CD4-positive, alpha-beta T cell (primary cell): ENCODE results near the gene ASIP. TPM values are rescaled to one million over a fixed set of nuclear protein-coding genes. Genes with fewer than 3 reads are reported as not detected.
"Not testable (repeated sequence)": the region's sequence is repeated elsewhere in the genome, so short reads cannot be mapped to it uniquely, and the experiment has no call there.

Experiments used
- ATAC-seq: fragments of 200-7000 bp; cut with Tn5 transposase; one replicate; pipeline ENCODE4 v1.10.0; 2022; ENCODE audit warnings: mild to moderate bottlenecking; ENCODE audit not compliant: poor library complexity
- CTCF ChIA-PET: fragments of 350-600 bp; sonication (Branson Sonifier 250); formaldehyde crosslinking; loops from one replicate; lab custom pipeline; 2021; ENCODE audit warnings: antibody characterized with exemption, inconsistent platforms; lab: Charles Lee
- POLR2A ChIA-PET: fragments of 350-600 bp; sonication (Branson Sonifier 250); formaldehyde crosslinking; loops from one replicate; lab custom pipeline; 2021; ENCODE audit warnings: antibody characterized with exemption, inconsistent platforms; lab: Charles Lee
- DNase-seq, 14 experiments: peaks; one replicate each; pipeline ENCODE4 v3.0.0-alpha.2; 2013 to 2020; ENCODE audit warnings: mixed read lengths in 2 of 14
- H3K27ac ChIP-seq, 2 donors: one replicate each; pipeline versions ENCODE4 v1.5.1 to v1.7.0; 2013; ENCODE audit warnings: low read length in 2 of 2, low read depth in 1 of 2, mild to moderate bottlenecking in 1 of 2
- H3K27me3 ChIP-seq, 2 experiments: 1 replicate in 1 of 2; 2 replicates in 1 of 2; pipeline versions ENCODE4 v1.6.1 to v1.7.0; 2013; ENCODE audit warnings: low read length in 2 of 2, control low read depth in 1 of 2, mild to moderate bottlenecking in 1 of 2, moderate library complexity in 1 of 2; ENCODE audit not compliant: insufficient read depth in 2 of 2, control insufficient read depth in 1 of 2
- H3K36me3 ChIP-seq: one replicate; pipeline ENCODE4 v1.6.1; 2013; ENCODE audit warnings: low read length, control low read depth; ENCODE audit not compliant: insufficient read depth
- H3K4me1 ChIP-seq: one replicate; pipeline ENCODE4 v1.6.1; 2013; ENCODE audit warnings: low read length, control low read depth; ENCODE audit not compliant: insufficient read depth
- H3K4me3 ChIP-seq: one replicate; pipeline ENCODE4 v1.5.1; 2013; ENCODE audit warnings: mild to moderate bottlenecking, low read length, moderate library complexity
- H3K9me3 ChIP-seq, 2 experiments: 1 replicate in 1 of 2; 2 replicates in 1 of 2; pipeline versions ENCODE4 v1.6.1 to v1.7.0; 2013; ENCODE audit warnings: low read length in 2 of 2, mild to moderate bottlenecking in 2 of 2, control low read depth in 1 of 2, moderate library complexity in 1 of 2; ENCODE audit not compliant: control insufficient read depth in 1 of 2, insufficient read depth in 1 of 2
- H3K27ac Mint-ChIP-seq: one replicate; pipeline ENCODE4 v1.8.0; 2020; ENCODE audit warnings: mixed read lengths
- H3K27me3 Mint-ChIP-seq: one replicate; pipeline ENCODE4 v1.8.0; 2021; ENCODE audit warnings: mixed read lengths
- H3K36me3 Mint-ChIP-seq: one replicate; pipeline ENCODE4 v1.8.0; 2021; ENCODE audit warnings: low read depth, mixed read lengths
- H3K4me1 Mint-ChIP-seq: one replicate; pipeline ENCODE4 v1.8.0; 2021; ENCODE audit warnings: low read depth, mixed read lengths
- H3K4me3 Mint-ChIP-seq: one replicate; pipeline ENCODE4 v1.8.0; 2020; ENCODE audit warnings: mild to moderate bottlenecking, mixed read lengths
- H3K9me3 Mint-ChIP-seq: one replicate; pipeline ENCODE4 v1.8.0; 2020; ENCODE audit warnings: mixed read lengths
- CTCF ChIP-seq: fragments of 200-600 bp; IDR thresholded peaks from one replicate; pipeline ENCODE4 v1.8.0; 2022; ENCODE audit warnings: antibody characterized with exemption, mild to moderate bottlenecking
- intact Hi-C, 2 experiments: fragments of 100-400 bp; cut with DNase I in 1 of 2; cut with micrococcal nuclease in 1 of 2; formaldehyde crosslinking; loops; one replicate each; pipeline versions ENCODE4 v1.15.1 to v1.9.0; 2023 to 2025; cut with DNase I, micrococcal nuclease
- total RNA-seq, 174 experiments: library from RNA in 2 of 174; stranded (reverse) in 2 of 174; gene quantifications; one replicate each; pipeline ENCODE4 v1.2.3 and lab custom pipeline; 2021 to 2026

The ASIP gene
- total RNA-seq, 2 experiments from 2014 or later = not detected

DNA sequence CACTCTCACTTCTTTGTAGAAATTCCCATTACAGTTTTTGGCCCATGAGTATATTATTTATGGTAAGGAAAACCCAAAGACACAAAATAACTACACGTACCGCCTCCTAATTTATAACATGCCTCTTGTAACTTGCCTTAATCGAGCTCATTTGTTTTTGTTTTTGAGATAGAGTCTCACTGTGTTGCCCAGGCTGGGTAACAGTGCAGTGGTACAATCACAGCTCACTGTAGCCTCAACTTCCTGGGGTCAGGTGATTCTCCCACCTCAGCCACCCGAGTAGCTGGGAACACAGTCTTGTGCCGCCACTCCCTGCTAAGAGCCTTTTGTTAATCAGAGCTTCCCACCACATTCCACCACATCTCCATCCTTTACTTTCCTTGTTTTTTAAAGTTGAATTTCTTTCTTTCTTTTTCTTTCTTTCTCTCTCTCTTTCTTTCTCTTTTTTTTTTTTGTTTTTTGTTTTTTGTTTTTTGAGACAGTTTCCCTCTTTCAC, 15.5 kb downstream of the ASIP start:
- Mint-ChIP-seq H3K9me3 (no peaks in the 10 kb centered on the region), H3K27me3 (no peaks in the 10 kb centered on the region), H3K27ac (no peak overlapping the region), H3K36me3 (no peaks in the 10 kb centered on the region), H3K4me1 (no peaks in the 10 kb centered on the region), H3K4me3 (no peak overlapping the region)
- Histone ChIP-seq H3K36me3 (no peaks in the 10 kb centered on the region), H3K4me1 (no peaks in the 10 kb centered on the region), H3K27ac (no peak overlapping the region), H3K9me3 (no peaks in the 10 kb centered on the region), H3K27me3 (no peaks in the 10 kb centered on the region), H3K4me3 (no peak overlapping the region)
- ChIA-PET CTCF (no interaction called here), POLR2A (no interaction called here)
- TF ChIP-seq CTCF = no peak
- intact Hi-C loops = no loop called here
- ATAC-seq (no peak), DNase-seq (no peak)

- H3K27me3 ChIP-seq = no peaks in the 10 kb centered on the region
- ATAC-seq = no peak
- no peaks in the 10 kb centered on the region for H3K36me3 Mint-ChIP-seq
- H3K4me3 Mint-ChIP-seq = no peak overlapping the region
- no peak for DNase-seq
- H3K4me3 ChIP-seq = no peak overlapping the region
- no peaks in the 10 kb centered on the region for H3K9me3 ChIP-seq
- no peaks in the 10 kb centered on the region for H3K4me1 Mint-ChIP-seq
- no peaks in the 10 kb centered on the region for H3K4me1 ChIP-seq
- intact Hi-C loops = no loop called here
- TF ChIP-seq CTCF = no peak
- H3K27ac Mint-ChIP-seq = no peak overlapping the region
- H3K9me3 Mint-ChIP-seq = no peaks in the 10 kb centered on the region
- ChIA-PET CTCF (no interaction called here), POLR2A (no interaction called here)
- H3K27ac ChIP-seq = no peak overlapping the region
- H3K27me3 Mint-ChIP-seq = no peaks in the 10 kb centered on the region
- no peaks in the 10 kb centered on the region for H3K36me3 ChIP-seq
These were observed 19.2 kb downstream of the ASIP start for GRCh38 chr20:34260208-34260942.

GRCh38 chr20:34262488-34263288, 21.5 kb downstream of the ASIP start:
- H3K36me3 ChIP-seq = no peaks in the 10 kb centered on the region
- ChIA-PET POLR2A (no interaction called here), CTCF (no interaction called here)
- H3K4me1 Mint-ChIP-seq = no peaks in the 10 kb centered on the region
- H3K36me3 Mint-ChIP-seq = no peaks in the 10 kb centered on the region
- intact Hi-C loops = no loop called here
- H3K4me3 Mint-ChIP-seq = no peak overlapping the region
- H3K27ac ChIP-seq = no peak overlapping the region
- no peak for TF ChIP-seq CTCF
- no peaks in the 10 kb centered on the region for H3K27me3 Mint-ChIP-seq
- no peaks in the 10 kb centered on the region for H3K9me3 ChIP-seq
- ATAC-seq = no peak
- H3K27me3 ChIP-seq = no peaks in the 10 kb centered on the region
- no peaks in the 10 kb centered on the region for H3K4me1 ChIP-seq
- H3K9me3 Mint-ChIP-seq = no peaks in the 10 kb centered on the region
- H3K4me3 ChIP-seq = no peak overlapping the region
- H3K27ac Mint-ChIP-seq = no peak overlapping the region
- DNase-seq = peak in 2 of 14 experiments; percentile 22 to 29

DNA sequence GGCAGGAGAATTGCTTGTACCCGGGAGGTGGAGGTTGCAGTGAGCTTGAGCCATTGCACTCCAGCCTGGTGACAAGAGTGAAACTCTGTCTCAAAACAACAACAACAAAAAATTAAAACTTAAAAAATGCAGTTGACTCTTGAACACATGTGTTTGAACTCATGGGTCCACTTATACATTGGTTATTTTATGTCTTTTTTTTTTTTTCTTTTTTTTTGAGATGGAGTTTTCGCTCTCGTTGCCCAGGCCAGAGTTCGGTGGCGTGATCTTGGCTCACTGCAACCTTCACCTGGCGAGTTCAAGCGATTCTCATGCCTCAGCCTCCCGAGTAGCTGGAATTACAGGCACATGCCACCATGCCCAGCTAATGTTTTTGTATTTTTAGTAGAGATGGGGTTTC, 22.2 kb downstream of the ASIP start:
- H3K36me3 Mint-ChIP-seq, H3K36me3 ChIP-seq, H3K9me3 ChIP-seq, H3K4me1 ChIP-seq, H3K4me1 Mint-ChIP-seq, H3K4me3 ChIP-seq, CTCF ChIA-PET, DNase-seq, H3K27me3 Mint-ChIP-seq, POLR2A ChIA-PET, H3K27ac Mint-ChIP-seq, H3K27me3 ChIP-seq, ATAC-seq, H3K27ac ChIP-seq, H3K4me3 Mint-ChIP-seq, intact Hi-C loops, H3K9me3 Mint-ChIP-seq: not testable (repeated sequence)
